Thyroid gland (tissue), 4 donors: ENCODE data around the gene ETS1.

Experiments
- POLR2A ChIP-seq, 2 donors: fragments of 450-650 bp; IDR thresholded peaks; one replicate each; pipeline ENCODE4 v1.6.1; 2017; ENCODE audit warnings: antibody characterized with exemption in 2 of 2, mild to moderate bottlenecking in 2 of 2, moderate library complexity in 1 of 2
- TF ChIP-seq, protein P1 (sequence below), 6 experiments: fragments of 200-600 bp in 3 of 6; fragments of 450-650 bp in 3 of 6; sonication (generic) in 3 of 6; IDR thresholded peaks; one replicate each; pipeline ENCODE4 v1.5.1; 2016 to 2019; ENCODE audit warnings: antibody characterized with exemption in 6 of 6, mild to moderate bottlenecking in 2 of 6, inconsistent platforms in 1 of 6, moderate library complexity in 1 of 6

GRCh38 chr11:128613300-128613995 is 26.1 kb upstream of the ETS1 start:
- TF ChIP-seq, protein P1, sequence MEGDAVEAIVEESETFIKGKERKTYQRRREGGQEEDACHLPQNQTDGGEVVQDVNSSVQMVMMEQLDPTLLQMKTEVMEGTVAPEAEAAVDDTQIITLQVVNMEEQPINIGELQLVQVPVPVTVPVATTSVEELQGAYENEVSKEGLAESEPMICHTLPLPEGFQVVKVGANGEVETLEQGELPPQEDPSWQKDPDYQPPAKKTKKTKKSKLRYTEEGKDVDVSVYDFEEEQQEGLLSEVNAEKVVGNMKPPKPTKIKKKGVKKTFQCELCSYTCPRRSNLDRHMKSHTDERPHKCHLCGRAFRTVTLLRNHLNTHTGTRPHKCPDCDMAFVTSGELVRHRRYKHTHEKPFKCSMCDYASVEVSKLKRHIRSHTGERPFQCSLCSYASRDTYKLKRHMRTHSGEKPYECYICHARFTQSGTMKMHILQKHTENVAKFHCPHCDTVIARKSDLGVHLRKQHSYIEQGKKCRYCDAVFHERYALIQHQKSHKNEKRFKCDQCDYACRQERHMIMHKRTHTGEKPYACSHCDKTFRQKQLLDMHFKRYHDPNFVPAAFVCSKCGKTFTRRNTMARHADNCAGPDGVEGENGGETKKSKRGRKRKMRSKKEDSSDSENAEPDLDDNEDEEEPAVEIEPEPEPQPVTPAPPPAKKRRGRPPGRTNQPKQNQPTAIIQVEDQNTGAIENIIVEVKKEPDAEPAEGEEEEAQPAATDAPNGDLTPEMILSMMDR (IDR thresholded peaks at IDR 0.05) = no peak
- no peak for TF ChIP-seq POLR2A (IDR thresholded peaks at IDR 0.05)
